Measurements from ENCODE around the gene OPA1.

OPA1 gene

DNA sequence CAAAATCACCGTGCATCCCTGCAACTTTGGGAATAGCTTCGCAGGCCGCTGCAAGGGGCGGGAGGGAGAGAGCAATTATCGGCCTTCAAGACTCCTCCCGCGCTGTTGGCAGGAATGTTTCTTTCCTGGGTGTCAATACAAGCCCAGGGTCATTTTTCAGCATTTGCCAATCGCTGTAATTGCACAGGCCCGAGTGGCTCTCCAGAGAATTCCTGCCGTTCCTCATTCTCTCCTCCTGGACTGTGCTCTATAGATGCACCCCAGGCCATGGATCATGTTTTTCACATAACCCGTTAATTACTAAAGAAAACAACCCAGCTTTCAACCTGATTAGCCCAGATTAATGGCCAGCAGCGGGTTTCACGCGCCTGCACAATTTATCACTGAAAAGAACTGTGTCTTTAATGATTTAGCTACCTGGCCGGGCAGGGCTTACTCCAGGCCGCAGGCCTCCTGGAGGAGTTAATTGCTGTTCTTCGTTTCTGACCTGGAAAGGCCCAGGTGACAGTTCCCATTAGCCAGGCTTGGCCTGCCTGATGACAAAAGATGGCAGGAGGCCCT, 144.3 kb downstream of the OPA1 start:
- DNase-seq (ENCODE audit: low read depth): no peak

DNA sequence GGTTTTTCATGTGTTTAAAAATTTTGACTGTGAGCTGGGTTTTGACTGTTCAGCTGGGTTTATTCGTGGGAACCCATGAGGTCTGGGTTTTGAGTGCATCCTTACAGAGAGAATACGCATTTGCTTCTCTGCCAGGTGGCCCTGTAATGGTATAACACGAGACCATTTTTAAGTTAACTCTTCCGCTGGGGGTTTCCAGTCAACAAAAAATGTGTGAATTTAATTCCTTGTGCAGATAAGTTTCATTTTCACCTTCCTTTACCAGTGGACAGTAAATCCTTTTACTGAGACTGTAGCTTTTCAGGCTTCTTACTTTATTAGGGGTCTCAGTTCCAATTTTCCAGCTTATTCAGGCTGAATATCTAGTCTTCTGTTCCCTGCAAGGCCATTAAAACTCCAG, 149.6 kb downstream of the OPA1 start:
- no peak for DNase-seq (ENCODE audit: low read depth)

DNA sequence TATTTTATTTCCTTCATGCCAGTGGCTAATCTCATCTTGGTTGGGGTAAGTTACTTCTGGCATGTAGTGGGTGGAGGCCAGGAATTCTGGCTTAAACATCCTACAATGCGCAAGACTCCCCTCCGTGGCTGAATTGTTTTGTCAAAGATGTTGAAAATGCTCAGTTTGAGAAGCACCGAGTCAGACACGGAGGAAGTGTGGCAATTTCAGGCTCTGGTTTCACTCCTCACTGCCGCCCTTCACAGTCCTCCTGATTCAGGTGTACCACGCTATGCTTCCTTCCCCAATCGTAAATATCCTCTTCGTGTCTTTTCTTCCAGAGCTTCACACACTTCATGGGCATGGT, 150.7 kb downstream of the OPA1 start:
- no peak for DNase-seq (ENCODE audit: low read depth)

DNA sequence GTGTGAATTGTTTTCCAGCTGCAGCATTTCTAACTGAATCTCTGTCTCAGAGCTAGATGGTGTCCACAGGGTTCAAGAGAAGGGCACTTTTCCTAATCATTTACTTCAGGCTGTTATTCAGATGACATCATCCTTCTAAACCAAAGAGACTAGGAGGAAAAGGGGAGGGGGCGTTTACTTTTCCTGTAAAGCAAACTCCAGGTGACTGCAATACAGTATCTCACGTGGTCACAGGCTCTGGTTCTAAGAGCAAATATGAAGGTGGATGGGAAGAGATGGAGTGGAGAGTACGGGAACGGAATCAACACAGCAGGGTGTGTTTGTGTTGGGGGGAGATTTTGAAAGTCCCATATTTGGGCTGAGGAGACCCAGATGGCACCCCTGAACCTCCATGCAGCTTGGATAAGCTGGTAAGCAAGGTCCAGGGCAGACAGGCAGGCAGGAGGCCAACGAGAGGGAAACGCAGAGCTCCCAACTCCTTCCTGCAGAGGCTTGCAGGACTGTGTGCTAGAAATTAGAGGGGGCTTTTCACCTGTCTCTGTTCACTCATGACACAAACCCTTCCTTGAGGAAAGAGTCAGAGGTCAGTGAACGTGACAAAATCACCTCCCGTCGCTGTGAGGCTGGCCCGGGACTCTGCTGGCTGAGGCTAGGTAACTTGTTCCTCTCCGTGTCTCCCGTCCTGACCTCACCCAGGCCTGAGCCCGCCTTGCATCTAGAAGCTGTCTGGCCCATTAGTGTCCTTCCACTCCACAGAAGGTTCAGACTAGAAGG, 151.2 kb downstream of the OPA1 start:
- DNase-seq (ENCODE audit: low read depth): no peak

DNA sequence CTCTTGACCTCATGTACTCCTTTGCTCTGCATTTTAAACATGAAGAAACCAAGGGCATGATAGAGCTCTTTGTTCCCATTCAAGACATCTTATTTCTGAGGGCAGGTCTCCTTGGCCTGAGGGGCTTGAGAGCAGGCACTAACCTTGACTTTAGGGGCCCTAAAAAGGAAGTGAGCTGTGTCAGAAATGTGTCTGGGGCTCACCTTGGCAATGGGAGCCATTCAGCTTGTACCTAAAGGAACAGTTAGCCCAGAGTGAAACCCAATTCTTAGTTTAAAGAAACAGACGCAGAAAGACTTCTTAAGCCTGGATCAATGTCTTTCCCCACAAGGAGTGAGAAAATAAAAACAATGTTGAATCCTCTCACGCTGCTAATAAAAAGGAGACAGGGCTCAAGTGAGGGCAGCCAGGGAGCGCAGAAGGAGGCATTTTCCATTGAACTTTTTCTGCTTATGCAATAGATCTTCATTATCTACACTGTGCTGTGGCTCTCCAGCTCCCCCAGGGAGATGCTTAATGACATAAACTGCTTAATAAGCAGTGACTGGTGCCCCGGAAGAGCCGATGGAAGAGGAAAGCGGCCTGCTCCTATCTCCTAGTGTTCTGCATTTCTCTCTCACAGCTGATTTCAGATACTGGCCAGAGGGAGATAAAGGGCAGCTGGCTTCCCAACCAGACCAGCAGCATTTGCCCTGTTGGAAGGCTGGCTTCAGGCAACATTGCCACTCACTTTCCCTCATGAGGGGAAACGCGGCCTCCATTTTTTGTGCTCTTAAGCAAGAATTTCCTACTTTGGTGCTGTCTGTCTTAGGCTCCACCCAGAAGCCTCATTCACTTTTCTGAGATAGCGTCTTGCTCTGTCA, 152.0 kb downstream of the OPA1 start:
- no peak for DNase-seq (ENCODE audit: low read depth)

DNA sequence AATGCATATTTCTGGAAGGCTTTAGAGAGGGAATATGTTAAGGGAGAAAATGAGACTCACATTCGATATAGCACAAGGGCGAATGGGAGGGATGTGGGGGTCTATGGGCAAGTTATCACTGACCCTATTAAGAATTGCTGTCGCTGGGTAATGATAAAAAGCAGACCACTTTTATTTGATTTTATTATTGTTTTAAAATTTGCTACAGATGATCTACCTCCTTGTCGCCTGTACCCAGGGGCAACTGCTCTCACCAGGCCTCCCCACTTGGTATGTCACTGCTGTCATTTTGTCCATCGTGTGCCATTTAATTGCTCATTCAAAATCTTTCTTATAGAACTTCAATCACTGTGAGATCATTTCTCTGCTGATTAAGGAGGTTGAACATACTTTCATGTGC, 153.8 kb downstream of the OPA1 start:
- no peak for DNase-seq (ENCODE audit: low read depth)

Data from HS-27A (cell line).